Glutamatergic neuron (in vitro differentiated cells): Measurements from ENCODE around the gene MAP2K2. TPM values are rescaled to one million over a fixed set of nuclear protein-coding genes. Genes with fewer than 3 reads are reported as not detected.
A peak's percentile ranks its signal among the peaks of the same experiment; 100 is the strongest.
"Not testable (repeated sequence)": the region's sequence is repeated elsewhere in the genome, so short reads cannot be mapped to it uniquely, and the experiment has no call there.

Experiments used
- DNase-seq: peaks from one replicate; pipeline ENCODE4 v3.0.0; 2022
- H3K27ac Mint-ChIP-seq: one replicate; pipeline ENCODE4 v1.8.0; 2020; ENCODE audit warnings: mild to moderate bottlenecking, mixed read lengths, inconsistent platforms; ENCODE audit not compliant: unreplicated experiment
- H3K27me3 Mint-ChIP-seq: one replicate; pipeline ENCODE4 v1.8.0; 2020; ENCODE audit warnings: mild to moderate bottlenecking, moderate library complexity, mixed read lengths, inconsistent platforms; ENCODE audit not compliant: unreplicated experiment
- H3K36me3 Mint-ChIP-seq: one replicate; pipeline ENCODE4 v1.8.0; 2020; ENCODE audit warnings: mild to moderate bottlenecking, mixed read lengths, inconsistent platforms; ENCODE audit not compliant: unreplicated experiment
- H3K4me1 Mint-ChIP-seq: one replicate; pipeline ENCODE4 v1.8.0; 2020; ENCODE audit warnings: mild to moderate bottlenecking, low read depth, mixed read lengths, inconsistent platforms; ENCODE audit not compliant: unreplicated experiment
- H3K4me3 Mint-ChIP-seq: one replicate; pipeline ENCODE4 v1.8.0; 2020; ENCODE audit warnings: mild to moderate bottlenecking, mixed read lengths, inconsistent platforms; ENCODE audit not compliant: unreplicated experiment
- H3K9me3 Mint-ChIP-seq: one replicate; pipeline ENCODE4 v1.8.0; 2020; ENCODE audit warnings: mild to moderate bottlenecking, moderate library complexity, mixed read lengths, inconsistent platforms; ENCODE audit not compliant: unreplicated experiment
- CTCF ChIP-seq: fragments of 200-600 bp; sonication (generic); IDR thresholded peaks from one replicate; pipeline ENCODE4 v1.5.0; 2021; ENCODE audit not compliant: partially characterized antibody, unreplicated experiment
- total RNA-seq: library from RNA; stranded (reverse); fragmentation: NEBNext Ultra II Directional; extraction: Animal tissue kit (Norgen Biotek cat#: 25700); gene quantifications from one replicate; pipeline ENCODE4 v1.2.1, GENCODE V29; 2021; ENCODE audit not compliant: unreplicated experiment

MAP2K2 gene
- total RNA-seq, 1 donor from 2014 or later = 148 TPM

- no peaks in the 10 kb centered on the region for H3K36me3 Mint-ChIP-seq
- H3K9me3 Mint-ChIP-seq = peaks cover 4% of the 10 kb centered on the region
- DNase-seq = peak; percentile 92
- H3K4me3 Mint-ChIP-seq = no peak overlapping the region
- H3K27ac Mint-ChIP-seq = peak overlapping the region; percentile 29
- peaks cover 2% of the 10 kb centered on the region for H3K27me3 Mint-ChIP-seq
- peak; percentile 67 for TF ChIP-seq CTCF
- no peaks in the 10 kb centered on the region for H3K4me1 Mint-ChIP-seq
Measured at GRCh38 chr19:4139614-4140236, 15.8 kb upstream of the MAP2K2 start.

GRCh38 chr19:4138445-4138844 is 14.5 kb upstream of the MAP2K2 start:
- TF ChIP-seq CTCF = no peak

GRCh38 chr19:4136680-4137088 is 12.8 kb upstream of the MAP2K2 start:
- Mint-ChIP-seq H3K9me3 (peaks cover 2% of the 10 kb centered on the region), H3K4me3 (no peak overlapping the region), H3K27me3 (peaks cover 2% of the 10 kb centered on the region), H3K4me1 (no peaks in the 10 kb centered on the region), H3K36me3 (no peaks in the 10 kb centered on the region), H3K27ac (no peak overlapping the region)
- TF ChIP-seq CTCF = no peak
- no peak for DNase-seq

More at GRCh38 chr19:4138445-4138844, 14.5 kb upstream of the MAP2K2 start:
- no peak overlapping the region for H3K4me3 Mint-ChIP-seq
- peaks cover 3% of the 10 kb centered on the region for H3K9me3 Mint-ChIP-seq
- no peak overlapping the region for H3K27ac Mint-ChIP-seq
- no peaks in the 10 kb centered on the region for H3K36me3 Mint-ChIP-seq
- DNase-seq = no peak
- H3K4me1 Mint-ChIP-seq = no peaks in the 10 kb centered on the region
- H3K27me3 Mint-ChIP-seq = peaks cover 2% of the 10 kb centered on the region

- H3K27ac Mint-ChIP-seq, H3K27me3 Mint-ChIP-seq, H3K9me3 Mint-ChIP-seq, DNase-seq, H3K36me3 Mint-ChIP-seq, H3K4me1 Mint-ChIP-seq, H3K4me3 Mint-ChIP-seq: not testable (repeated sequence)
Measured at GRCh38 chr19:4135386-4135785, 11.5 kb upstream of the MAP2K2 start.

- Mint-ChIP-seq H3K4me3 (no peak overlapping the region), H3K4me1 (no peaks in the 10 kb centered on the region), H3K9me3 (no peaks in the 10 kb centered on the region), H3K27me3 (no peaks in the 10 kb centered on the region), H3K27ac (no peak overlapping the region), H3K36me3 (no peaks in the 10 kb centered on the region)
- TF ChIP-seq CTCF = no peak
- no peak for DNase-seq
Measured at GRCh38 chr19:4134351-4134750, 10.4 kb upstream of the MAP2K2 start.
